HG02943 (cell line): ENCODE measurements around the gene RGMB.

ENCODE experiments used
- ATAC-seq: cut with Tn5 transposase; IDR thresholded peaks from one replicate; pipeline ENCODE4 v1.9.1; 2021; ENCODE audit warnings: mild to moderate bottlenecking, low read depth, moderate library complexity; ENCODE audit not compliant: unreplicated experiment

The RGMB gene

DNA sequence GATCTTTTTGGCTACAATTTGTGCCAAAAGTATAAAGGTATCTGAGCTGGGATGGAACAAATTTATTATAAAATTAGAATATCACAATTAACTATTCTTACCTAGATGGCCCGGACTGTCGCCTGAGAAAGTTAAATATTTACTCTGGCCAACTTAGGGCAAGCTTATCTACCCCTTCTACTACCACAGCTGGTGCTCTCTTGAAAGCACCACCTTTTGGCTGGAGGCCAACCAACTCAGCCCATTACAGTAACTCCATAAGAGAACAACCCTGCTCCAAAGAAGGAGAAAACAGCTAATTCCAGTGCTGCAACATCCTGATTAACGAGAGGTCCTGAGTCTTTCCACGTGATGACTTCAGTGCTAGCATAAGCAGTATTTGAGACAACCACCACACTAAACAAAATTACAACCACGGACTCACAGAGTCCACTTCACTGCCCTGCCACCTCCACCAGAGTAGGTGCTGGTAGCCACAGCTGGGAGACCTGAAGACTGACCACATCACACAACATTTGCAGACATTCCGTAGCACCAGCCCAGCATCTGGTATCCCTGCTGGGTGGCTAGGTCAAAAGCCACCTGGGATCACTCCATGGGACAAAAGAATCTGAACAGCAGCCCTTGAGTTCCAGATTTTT lies 43.2 kb downstream of the RGMB start:
- ATAC-seq, result no peak

DNA sequence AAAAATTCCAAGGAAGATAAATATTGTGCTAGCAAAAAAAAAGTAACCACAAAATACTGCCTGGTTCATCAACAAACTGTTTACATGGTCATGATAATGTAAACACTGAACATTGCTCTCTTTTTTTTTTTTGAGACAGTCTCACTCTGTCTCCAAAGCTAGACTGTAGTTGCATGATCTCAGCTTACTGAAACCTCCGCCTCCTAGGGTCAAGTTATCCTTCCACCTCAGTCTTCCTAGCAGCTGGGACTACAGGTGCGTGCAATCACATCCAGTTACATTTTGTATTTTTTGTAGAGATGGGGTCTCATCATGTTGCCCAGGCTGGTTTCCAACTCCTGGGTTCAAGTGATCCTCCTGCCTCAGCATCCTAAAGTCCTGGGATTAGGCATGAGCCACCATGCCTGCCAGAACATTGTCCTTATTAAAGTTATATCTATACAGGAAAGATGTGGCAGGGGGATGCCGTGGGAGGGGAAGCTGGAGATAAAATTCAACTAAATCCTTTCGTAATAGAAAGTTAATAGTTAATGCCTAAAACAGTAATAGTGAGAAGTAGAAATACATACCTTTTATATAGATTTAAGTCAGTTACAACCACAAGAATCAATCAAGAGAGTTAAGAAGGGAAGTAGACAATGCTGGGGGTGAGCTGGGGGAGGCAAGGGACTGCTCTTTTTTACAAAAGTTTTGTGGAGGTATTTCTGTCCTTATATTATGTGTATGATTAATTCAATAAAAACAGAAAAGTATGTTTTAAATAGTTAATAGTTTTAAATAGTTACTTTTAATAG lies 52.3 kb downstream of the RGMB start:
- ATAC-seq, result no peak

DNA sequence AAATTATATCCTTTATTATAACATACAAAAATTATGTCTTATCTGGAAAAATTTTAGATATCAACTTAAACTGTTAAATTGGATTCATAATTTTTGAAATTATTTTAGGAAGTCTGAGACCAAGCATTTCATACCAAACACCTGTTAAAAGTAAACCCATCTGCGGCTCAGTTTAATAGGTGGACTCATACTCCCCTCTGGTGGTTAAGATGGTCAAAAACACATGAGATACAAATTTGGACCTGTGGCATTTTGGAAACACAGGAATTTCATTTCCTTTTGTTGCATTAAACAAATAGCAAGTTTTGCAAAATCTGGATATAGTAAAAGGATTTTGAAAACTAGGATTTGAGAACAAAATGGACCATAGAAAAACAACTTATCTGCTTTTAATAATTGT lies 53.7 kb downstream of the RGMB start:
- ATAC-seq, result peak; percentile 64

DNA sequence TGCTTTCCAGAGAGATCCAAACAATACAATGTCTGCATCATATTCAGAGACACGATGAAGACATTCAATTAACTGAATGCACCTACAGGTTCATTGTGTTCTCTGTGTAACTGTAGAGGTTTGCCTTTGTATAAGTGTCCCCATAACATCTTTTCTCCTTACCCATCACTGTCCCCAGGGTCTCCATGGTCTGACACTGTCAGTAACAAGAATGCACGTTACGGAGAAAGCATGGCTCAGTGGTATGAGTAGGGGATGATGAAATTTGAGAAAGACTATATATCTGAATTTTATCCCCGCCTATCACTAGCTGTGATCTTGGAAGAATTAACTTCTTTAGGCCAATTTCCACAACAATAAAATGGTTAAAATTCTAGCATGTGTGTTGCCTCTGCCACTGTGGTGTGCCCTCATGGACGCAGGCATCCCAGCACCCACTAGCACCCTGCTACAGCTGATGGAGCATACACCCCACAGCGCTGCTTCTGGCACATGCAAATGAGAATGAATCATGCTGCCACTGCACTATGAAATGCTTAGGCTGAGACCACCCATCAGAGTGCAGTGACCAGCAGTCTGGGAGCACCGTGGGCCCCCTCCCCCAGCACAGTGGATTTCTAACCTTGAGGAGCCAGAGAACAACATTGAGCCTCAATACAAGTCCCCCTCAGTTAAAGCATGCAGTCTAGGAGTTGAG lies 54.3 kb downstream of the RGMB start:
- no peak for ATAC-seq

DNA sequence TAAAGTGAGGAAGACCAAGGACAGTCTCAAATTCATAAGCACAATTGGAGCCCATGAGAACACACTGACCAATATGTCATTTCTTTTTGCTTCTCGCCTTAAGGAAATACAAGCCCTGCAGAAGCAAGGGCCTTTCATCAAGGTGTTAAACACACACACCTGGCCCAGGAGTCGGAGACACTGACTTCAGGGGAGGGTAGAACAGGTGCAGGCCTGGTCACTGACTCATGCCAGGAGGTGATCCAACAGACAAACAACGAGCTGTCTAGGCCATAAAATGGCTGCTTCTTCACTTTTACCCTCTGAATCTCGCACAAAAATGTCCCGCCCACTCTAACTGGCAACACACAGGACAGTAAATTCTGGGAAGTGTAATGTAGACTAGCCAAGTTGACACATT lies 62.7 kb downstream of the RGMB start:
- ATAC-seq, result no peak

DNA sequence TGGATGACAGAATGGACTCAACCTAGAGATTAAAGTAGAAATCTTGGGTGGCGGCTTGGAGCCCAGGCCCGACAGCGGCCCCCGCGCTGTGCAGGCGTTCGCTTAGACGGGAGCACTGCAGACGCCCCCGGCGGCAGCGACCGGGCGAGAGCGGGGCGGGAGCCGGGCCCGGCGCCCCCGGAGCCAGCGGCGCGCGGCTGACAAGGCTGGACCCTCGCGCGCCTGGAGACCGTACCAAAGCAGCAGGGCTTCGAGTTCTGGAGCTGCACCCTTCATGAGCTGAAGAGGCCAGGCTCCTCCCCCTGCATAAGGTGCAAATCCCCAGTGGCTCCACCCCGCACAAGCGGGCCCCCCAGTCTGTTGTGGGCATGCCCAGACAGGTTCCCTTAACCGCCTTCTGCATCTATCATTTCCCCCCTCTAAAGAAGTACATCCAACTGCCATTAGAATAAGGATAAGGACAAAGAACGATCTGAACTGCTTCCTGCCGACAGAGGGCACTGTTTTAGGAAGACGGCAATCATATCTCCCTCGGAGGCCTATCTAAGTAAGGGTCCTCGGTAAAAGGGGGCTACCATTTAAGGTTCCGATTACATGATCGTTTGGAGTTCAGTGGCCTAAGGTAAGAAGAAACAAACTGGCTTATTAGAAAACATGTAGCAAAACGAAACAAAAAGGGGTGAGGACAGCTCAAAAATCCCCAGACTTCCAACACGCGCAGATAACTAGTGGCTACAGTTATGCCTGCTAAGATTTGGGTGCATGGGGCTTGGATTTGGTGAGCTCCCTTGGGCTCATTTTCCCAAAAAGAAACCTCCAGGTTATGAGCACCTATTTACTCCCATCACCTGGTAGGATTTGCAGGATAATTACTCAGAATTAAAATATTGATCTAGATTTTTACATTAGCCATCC lies 66.3 kb downstream of the RGMB start:
- ATAC-seq, result no peak

DNA sequence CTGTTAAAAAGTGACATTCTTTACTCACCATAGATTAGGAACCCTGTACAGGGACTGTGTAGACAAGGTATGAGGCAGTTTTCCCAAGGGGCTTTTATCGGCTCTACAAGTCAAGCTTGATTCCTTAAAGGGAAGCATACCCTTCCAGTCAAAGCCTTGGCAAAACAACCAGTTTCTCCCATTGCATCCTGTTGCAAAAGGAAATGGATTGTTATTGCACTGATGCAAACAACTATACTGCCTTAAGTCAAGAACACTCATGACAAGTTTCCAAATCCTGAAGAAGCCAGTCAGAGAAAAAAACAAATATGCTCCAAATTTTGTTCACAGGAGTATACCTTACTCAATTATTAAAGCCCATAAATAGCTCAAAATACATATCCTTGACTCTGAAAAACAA lies 67.5 kb downstream of the RGMB start:
- no peak for ATAC-seq

DNA sequence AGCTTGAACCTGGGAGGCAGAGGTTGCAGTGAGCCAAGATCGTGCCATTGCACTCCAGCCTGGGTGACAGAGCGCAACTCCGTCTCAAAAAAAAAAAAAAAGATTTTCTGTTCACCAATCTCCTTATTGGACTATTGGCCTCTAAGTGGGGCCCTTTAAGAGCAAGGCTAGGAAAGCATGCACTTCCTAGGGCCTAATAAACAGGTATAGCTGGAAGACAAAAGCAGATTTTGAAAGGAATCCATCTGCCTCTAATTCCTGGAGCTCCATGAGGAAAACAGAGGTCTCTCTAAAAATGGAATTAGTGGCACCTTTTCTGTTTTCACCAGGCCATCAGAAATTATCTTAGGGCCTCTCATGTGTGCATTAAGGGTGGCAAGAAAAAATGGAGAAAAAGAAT lies 70.0 kb downstream of the RGMB start:
- ATAC-seq, result no peak

DNA sequence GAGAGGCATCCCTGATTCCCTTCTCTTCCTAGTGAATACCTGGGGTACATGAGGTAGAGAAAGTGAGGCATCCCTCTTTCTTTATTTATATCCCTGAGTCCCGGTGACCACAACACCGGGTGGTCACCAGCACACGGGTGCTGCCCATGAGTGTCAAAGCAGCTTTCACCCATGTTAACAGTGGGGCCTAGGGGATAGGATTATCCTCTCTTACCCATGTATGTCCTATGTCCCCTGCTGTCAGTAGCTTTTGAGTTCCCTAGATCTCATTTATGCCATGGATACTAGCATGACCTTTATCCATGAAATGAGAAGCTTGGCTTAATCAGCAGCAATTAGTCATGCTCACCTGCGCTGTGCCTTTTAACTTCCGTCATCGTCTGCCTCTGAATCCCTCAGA lies 71.4 kb downstream of the RGMB start:
- ATAC-seq, result no peak

DNA sequence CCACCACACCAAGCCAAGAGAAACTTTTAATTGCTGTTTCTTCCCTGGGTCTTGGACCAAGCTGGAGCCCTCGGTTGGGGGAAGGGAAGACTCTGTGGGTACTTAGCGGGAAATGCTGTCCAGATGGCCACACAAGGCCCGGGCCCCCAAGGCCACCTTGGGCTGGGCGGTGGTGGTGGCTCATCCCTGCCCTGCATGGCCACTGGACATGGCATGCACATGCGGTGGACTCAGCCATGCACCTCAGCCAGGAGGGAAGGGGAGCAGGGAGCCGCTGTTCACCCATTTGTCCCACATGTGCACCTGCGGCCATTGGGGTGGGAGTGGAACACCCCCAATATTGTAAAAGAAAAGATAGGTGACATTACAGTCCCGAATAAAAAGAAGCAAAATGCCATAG lies 72.4 kb downstream of the RGMB start:
- ATAC-seq, result no peak
